H1 (cell line): Measurements from ENCODE around the gene SCGB1A1. TPM values are rescaled to one million over a fixed set of nuclear protein-coding genes. Genes with fewer than 3 reads are reported as not detected.

Experiments used
- FOSL1 ChIP-seq: IDR thresholded peaks from 2 replicates; pipeline ENCODE4 v1.6.1; 2011; ENCODE audit warnings: mild to moderate bottlenecking, low read depth, low read length, moderate library complexity; ENCODE audit not compliant: insufficient read depth
- RXRA ChIP-seq: IDR thresholded peaks from 2 replicates; pipeline ENCODE4 v1.6.1; 2011; ENCODE audit warnings: low read depth, mild to moderate bottlenecking, low read length, moderate library complexity; ENCODE audit not compliant: insufficient read depth
- YY1 ChIP-seq: IDR thresholded peaks from 2 replicates; pipeline ENCODE4 v1.6.1; 2011; ENCODE audit warnings: low read depth, mild to moderate bottlenecking, low read length
- polyA plus RNA-seq, 7 experiments: library from polyadenylated mRNA; depleted of rRNA in 3 of 7; stranded (reverse) in 5 of 7; unstranded in 2 of 7; fragments of >200 nt in 5 of 7; fragments of 200-250 nt in 2 of 7; gene quantifications; 1 replicate in 5 of 7; 2 replicates in 1 of 7; 4 replicates in 1 of 7; pipeline versions ENCODE4 v1.2.1 to v1.2.3, GENCODE V29; 2011 to 2013; ENCODE audit warnings: missing spikeins in 2 of 7, mixed read lengths in 2 of 7
- total RNA-seq: library from RNA; stranded (reverse); fragmentation: NEBNext Ultra II Directional; extraction: Animal tissue kit (Norgen Biotek cat#: 25700); gene quantifications from 2 replicates; pipeline ENCODE4 v1.2.1, GENCODE V29; 2021

SCGB1A1 gene
- total and polyA plus RNA-seq, 2 of the 8 experiments (the other 6 are each of a cell fraction or from before 2014, with no cell fraction given) = not detected

GRCh38 chr11:62444236-62444833 is 25.5 kb downstream of the SCGB1A1 start (continued):
- TF ChIP-seq YY1 (no peak), FOSL1 (no peak), RXRA (no peak)
